Measurements from ENCODE around the gene CLCF1. TPM values are rescaled to one million over a fixed set of nuclear protein-coding genes. Genes with fewer than 3 reads are reported as not detected.

CLCF1 gene
- total and polyA plus RNA-seq, 2 donors (not counting 3 experiments of a cell fraction or from before 2014, with no cell fraction given) = 5.8 to 6.5 TPM

GRCh38 chr11:67349457-67349856 is 23.9 kb downstream of the CLCF1 start:
- Histone ChIP-seq H2AFZ (ENCODE audit: low read depth, low read length) (no peak overlapping the region), H3K9me3 (replicated peaks; ENCODE audit: control insufficient read depth, insufficient read depth, low read length) (no peaks in the 10 kb centered on the region), H3K36me3 (ENCODE audit: control insufficient read depth in 2 of 2, extremely low read depth in 1 of 2, insufficient read depth in 2 of 2, low read length in 2 of 2) (no peaks in the 10 kb centered on the region), H3K4me2 (ENCODE audit: insufficient read depth, low read length) (no peak overlapping the region), H3K79me2 (ENCODE audit: control insufficient read depth, insufficient read depth, low read length) (peaks cover 4% of the 10 kb centered on the region), H3K9me1 (replicated peaks; ENCODE audit: control insufficient read depth, extremely low read depth, insufficient read depth, low read length) (no peaks in the 10 kb centered on the region), H3K27ac (ENCODE audit: insufficient read depth, low read depth, low read length) (no peak overlapping the region), H4K20me1 (replicated peaks; ENCODE audit: control insufficient read depth, extremely low read depth, insufficient read depth, low read length) (no peaks in the 10 kb centered on the region), H3K4me1 (ENCODE audit: control insufficient read depth, extremely low read depth, insufficient read depth, low read length) (peaks cover 25% of the 10 kb centered on the region), H3K9ac (replicated peaks; ENCODE audit: extremely low read depth, insufficient read depth, low read length) (no peak overlapping the region), H3K4me3 (replicated peaks in 1 of 3; ENCODE audit: insufficient read depth in 1 of 3, low read depth in 1 of 3, low read length in 3 of 3) (no peak overlapping the region), H3K27me3 (ENCODE audit: control insufficient read depth in 2 of 2, insufficient read depth in 2 of 2, low read length in 2 of 2) (no peaks in the 10 kb centered on the region)
- CTCF ChIA-PET = interaction anchor here (0.6 to 15.0 kb wide), 3 partner anchors 29 to 86 kb away, joined by 3 to 1051 read pairs (median 7); partner anchors contain the start of gene CLCF1
- TF ChIP-seq FOS (IDR thresholded peaks at IDR 0.05; ENCODE audit: borderline replicate concordance, insufficient read depth, low read length) (no peak), MAX (IDR thresholded peaks at IDR 0.05; ENCODE audit: insufficient read depth, insufficient read length) (no peak), EZH2 (IDR thresholded peaks at IDR 0.05; ENCODE audit: borderline replicate concordance, low read depth, low read length, severe bottlenecking) (no peak)
- DNase-seq (ENCODE audit: low read depth, low spot score) = no peak
- dilution Hi-C loops (cut with MboI; ENCODE audit: extremely low pct_ligation_motif_present, low sequenced_read_pairs) = no loop called here
- FAIRE-seq = no peak
- POLR2A ChIA-PET = no interaction called here
- intact Hi-C loops (cut with micrococcal nuclease) = no loop called here
- no TSS peak for BruUV-seq (replicated peaks)

GRCh38 chr11:67349036-67349435 is 24.4 kb downstream of the CLCF1 start:
- TF ChIP-seq POLR2A (IDR thresholded peaks at IDR 0.05; ENCODE audit: low read depth, low read length) (peak; percentile 21), MYC (IDR thresholded peaks at IDR 0.05; ENCODE audit: low read depth, low read length) (no peak)
- dilution Hi-C loops (cut with MboI; ENCODE audit: extremely low pct_ligation_motif_present, low sequenced_read_pairs) = no loop called here
- Histone ChIP-seq H3K9me1 (replicated peaks; ENCODE audit: control insufficient read depth, extremely low read depth, insufficient read depth, low read length) (no peaks in the 10 kb centered on the region), H2AFZ (ENCODE audit: low read depth, low read length) (no peak overlapping the region), H3K4me3 (replicated peaks in 1 of 3; ENCODE audit: insufficient read depth in 1 of 3, low read depth in 1 of 3, low read length in 3 of 3) (no peak overlapping the region), H3K79me2 (ENCODE audit: control insufficient read depth, insufficient read depth, low read length) (peaks cover 4% of the 10 kb centered on the region), H4K20me1 (replicated peaks; ENCODE audit: control insufficient read depth, extremely low read depth, insufficient read depth, low read length) (no peaks in the 10 kb centered on the region), H3K27me3 (ENCODE audit: control insufficient read depth in 2 of 2, insufficient read depth in 2 of 2, low read length in 2 of 2) (no peaks in the 10 kb centered on the region), H3K36me3 (ENCODE audit: control insufficient read depth in 2 of 2, extremely low read depth in 1 of 2, insufficient read depth in 2 of 2, low read length in 2 of 2) (no peaks in the 10 kb centered on the region), H3K9ac (replicated peaks; ENCODE audit: extremely low read depth, insufficient read depth, low read length) (no peak overlapping the region), H3K9me3 (replicated peaks; ENCODE audit: control insufficient read depth, insufficient read depth, low read length) (no peaks in the 10 kb centered on the region), H3K4me1 (ENCODE audit: control insufficient read depth, extremely low read depth, insufficient read depth, low read length) (peaks cover 21% of the 10 kb centered on the region), H3K4me2 (ENCODE audit: insufficient read depth, low read length) (no peak overlapping the region), H3K27ac (ENCODE audit: insufficient read depth, low read depth, low read length) (no peak overlapping the region)
- intact Hi-C loops (cut with micrococcal nuclease) = no loop called here
- no peak for FAIRE-seq
- ChIA-PET CTCF (interaction anchor here (0.6 to 15.0 kb wide), 3 partner anchors 29 to 85 kb away, joined by 3 to 1051 read pairs (median 7); partner anchors contain the start of gene CLCF1), POLR2A (no interaction called here)
- no TSS peak for BruUV-seq (replicated peaks)
- DNase-seq (ENCODE audit: low read depth, low spot score) = no peak

All from endothelial cell of umbilical vein (primary cell).